GM18858 (cell line): ENCODE data around the gene CCDC85A.
"Not testable (repeated sequence)": the region's sequence is repeated elsewhere in the genome, so short reads cannot be mapped to it uniquely, and the experiment has no call there.

ENCODE experiments used
- ATAC-seq: cut with Tn5 transposase; IDR thresholded peaks from one replicate; pipeline ENCODE4 v1.9.1; 2021; ENCODE audit not compliant: unreplicated experiment

Gene CCDC85A

GRCh38 chr2:56183643-56184499 lies at the start of gene CCDC85A:
Gene CCDC85A, plus strand, starts transcription at chr2:56183990. Its CDS starts 635 bp downstream, at chr2:56184625.
- ATAC-seq: peak; percentile 92

DNA sequence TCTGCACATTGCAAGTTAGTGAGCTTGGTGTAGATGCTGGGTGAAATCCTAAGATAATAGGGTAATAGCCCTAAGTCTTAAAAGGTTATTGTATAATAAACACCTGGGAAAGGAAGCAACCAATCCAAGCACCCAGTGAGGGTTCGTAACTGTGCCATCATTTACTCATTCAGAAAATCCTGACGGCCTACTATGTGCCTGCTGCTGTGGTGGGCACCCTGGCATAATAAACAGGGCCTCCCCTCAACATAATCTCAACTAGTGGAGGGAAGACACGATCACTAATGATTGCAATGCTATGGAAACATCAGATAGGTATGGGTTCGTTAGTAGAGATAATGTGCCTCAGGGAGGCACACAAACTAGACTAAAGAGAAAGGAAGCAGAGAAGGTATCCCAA lies 48.9 kb upstream of the CCDC85A start:
- ATAC-seq: no peak

DNA sequence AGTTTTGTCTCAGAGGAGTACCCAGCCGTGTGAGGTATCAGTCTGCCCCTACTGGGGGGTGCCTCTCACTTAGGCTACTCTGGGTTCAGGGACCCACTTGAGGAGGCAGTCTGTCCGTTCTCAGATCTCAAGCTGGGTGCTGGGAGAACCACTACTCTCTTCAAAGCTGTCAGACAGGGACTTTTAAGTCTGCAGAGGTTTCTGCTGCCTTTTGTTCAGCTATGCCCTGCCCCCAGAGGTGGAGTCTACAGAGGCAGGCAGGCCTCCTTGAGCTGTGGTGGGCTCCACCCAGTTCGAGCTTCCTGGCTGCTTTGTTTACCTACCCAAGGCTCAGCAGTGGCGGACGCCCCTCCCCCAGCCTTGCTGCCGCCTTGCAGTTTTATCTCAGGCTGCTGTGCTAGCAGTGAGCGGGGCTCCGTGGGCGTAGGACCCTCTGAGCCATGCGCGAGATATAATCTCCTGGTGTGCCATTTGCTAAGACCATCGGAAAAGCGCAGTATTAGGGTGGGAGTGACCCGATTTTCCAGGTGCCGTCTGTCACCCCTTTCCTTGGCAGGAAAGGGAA lies 41.2 kb upstream of the CCDC85A start:
- ATAC-seq: not testable (repeated sequence)

- ATAC-seq: no peak
Observed at GRCh38 chr2:56147907-56148306, 35.9 kb upstream of the CCDC85A start.

- no peak for ATAC-seq
Observed at GRCh38 chr2:56148825-56149224, 35.0 kb upstream of the CCDC85A start.

GRCh38 chr2:56151841-56152240 lies 31.9 kb upstream of the CCDC85A start:
- ATAC-seq: no peak

GRCh38 chr2:56155188-56155587 lies 28.6 kb upstream of the CCDC85A start:
- ATAC-seq: no peak

DNA sequence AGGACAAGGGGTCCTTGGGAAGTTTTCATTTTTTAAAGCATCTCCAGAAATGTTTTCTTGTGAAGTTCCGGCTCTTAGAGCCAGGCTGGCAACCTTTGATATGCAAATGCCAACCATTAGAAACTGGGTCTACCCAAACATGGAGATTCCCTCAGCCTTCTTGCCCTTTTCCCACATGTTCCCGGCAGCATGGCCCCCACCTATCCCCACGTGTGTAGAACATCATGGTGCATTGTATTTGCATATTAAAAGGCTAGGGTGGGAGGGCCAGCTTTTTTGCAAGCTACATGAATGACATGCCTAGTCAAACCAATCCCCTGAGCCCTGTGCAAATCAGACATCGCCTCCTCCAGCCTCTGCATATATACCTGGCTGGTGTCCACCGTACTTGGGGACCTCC lies 23.9 kb upstream of the CCDC85A start:
- not testable (repeated sequence) for ATAC-seq

GRCh38 chr2:56167616-56168562 lies 15.9 kb upstream of the CCDC85A start:
- no peak for ATAC-seq

DNA sequence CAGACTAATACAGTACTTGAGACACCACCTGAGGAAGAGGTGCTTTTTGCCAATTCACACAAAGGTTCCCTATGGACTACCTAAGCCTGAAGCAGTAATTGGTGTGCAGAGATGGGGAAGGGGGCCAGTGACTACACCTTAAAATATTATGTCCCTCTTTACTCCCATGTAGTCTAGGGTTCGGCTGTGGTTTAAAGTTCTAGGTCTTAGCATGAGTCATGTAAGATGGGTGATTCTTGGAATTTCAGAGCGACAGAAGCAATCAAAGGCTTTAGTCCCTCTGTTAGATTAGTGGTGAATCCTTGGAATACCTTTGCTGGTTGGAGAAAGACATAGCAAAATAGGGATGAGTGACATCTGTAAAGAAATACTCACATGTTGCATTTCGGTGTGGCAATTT lies 14.3 kb upstream of the CCDC85A start:
- no peak for ATAC-seq

- ATAC-seq: no peak
Observed at GRCh38 chr2:56170504-56170903, 13.3 kb upstream of the CCDC85A start.

- ATAC-seq: no peak
Observed at GRCh38 chr2:56170988-56171387, 12.8 kb upstream of the CCDC85A start.

- no peak for ATAC-seq
Observed at GRCh38 chr2:56175779-56176178, 8.0 kb upstream of the CCDC85A start.

DNA sequence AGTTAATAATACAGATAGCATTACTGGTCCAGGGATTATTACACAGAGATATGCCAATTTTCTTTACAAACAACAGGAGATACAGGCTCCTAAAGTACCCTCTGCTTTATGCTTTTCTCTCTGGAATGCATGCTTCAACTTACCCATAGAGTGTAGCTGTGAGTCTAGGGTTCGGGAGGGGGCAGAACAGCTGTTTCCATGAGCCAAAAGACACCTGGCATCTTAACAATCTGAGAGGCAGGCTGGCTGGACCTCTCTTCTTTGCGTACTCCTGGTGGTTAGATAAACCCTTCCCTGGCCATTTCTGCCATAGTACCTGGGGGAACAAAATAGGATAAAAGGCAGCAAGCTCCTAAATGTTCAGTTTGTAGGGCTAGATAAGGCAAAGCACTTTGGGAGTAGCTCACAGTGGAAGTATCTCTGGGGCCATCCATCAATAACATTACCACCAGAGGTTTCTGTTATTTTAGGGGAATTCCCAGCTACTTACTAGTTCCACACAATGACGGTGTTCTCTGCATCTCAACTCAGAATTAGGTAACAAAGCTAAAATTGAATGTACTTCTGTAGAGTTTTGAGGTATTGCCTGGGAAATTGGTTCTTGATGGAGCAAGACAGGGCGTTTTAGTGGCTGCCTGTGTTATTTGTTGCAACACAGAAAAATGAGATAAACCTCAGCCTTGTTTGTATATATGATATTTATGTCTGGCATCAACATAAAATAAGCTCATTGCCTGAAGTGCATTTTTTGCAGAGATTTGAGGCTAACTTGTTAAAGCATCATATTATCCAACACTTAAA lies 6.2 kb upstream of the CCDC85A start:
- peak; percentile 85 for ATAC-seq

GRCh38 chr2:56179931-56180330 lies 3.9 kb upstream of the CCDC85A start:
- ATAC-seq: no peak

GRCh38 chr2:56182420-56182819 lies 1.4 kb upstream of the CCDC85A start:
- no peak for ATAC-seq

GRCh38 chr2:56184500-56185011 lies 766 bp downstream of the CCDC85A start:
- no peak for ATAC-seq

DNA sequence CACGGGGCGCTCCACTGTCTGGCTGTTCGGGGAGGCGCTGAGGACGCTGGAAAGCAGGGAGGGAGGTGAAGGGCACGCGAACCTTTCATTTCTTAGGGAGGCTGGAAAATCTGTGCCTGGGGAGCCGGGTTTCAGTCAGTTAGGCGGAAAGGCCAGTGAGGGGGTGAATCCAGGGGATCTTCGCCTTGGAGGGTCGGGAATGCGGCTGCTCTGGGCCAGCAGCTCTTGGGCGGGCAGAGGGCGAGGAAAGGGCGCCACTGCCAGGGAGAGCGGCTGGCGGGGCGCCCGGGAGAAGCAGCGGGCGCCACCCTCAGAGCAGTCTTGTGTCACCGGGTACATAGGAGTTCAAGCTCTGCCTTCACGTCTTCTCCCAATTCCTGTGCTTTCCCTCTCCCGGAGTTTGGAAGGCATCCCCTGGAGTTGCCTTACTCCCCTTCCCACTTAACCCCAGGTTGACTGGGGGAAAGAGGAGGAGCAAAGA lies 1.4 kb downstream of the CCDC85A start:
- ATAC-seq: no peak

GRCh38 chr2:56185582-56186046 lies 1.8 kb downstream of the CCDC85A start:
- ATAC-seq: no peak

DNA sequence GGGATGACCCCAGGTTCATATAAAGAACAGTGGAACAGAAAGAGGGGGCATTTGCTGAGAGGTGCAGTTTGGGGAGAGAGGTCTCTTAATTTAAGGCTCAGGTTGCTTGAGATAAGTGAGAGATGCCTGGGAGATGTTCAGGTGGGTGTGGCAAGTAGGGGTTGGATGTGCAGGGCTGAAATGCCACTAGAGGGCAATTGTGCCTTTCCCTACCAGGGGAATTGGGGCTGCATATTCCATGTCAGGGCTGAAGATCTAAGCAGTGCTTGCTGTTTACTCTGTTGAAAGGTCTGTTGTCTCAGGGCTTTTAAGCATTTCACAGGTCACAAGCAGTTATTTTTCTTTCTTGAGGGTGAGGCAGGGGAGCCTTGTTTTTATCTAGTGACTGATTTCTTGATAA lies 7.8 kb downstream of the CCDC85A start:
- no peak for ATAC-seq
